ENCODE measurements around the gene NLGN2.

Gene NLGN2

DNA sequence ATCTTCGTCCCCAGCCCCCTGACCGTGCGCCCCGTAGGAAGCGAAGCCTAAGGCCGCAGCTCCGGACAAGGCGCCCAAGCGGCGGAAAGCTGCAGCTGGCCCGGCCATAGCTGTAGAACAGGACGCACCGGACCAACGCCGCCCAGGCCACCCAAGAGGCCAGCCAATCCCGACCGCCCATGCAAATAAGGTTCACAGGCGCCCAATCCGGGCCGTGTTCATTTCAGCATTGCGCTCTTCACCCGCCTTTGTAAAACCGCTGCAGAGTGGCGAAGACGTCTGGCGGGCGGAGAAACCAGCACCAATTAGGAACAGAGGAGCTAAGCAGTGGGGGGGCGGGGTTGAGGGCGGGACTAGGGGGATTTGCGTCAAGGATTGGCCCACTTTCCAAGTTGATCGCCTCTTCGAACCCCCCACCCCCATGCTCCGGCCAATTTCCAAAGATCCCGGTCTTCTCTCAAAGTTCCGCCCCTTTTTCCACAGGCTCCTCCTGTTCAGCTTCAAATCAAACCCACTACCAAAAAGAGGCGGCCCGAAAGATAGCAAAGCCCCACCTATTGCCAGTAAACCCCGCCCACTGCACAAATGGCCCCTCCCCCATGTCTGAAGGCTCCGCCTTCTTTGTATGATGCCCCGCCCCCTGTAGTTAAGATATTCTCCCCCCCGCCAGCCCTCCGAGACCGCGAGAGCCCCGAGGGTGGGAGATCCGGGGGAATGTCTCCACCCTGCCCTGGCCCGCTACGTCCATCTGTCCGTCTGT is 3.5 kb upstream of the NLGN2 start, which contains the start of gene TMEM256:
Gene TMEM256 (minus strand): TSS at position 121 of the 760 bp plus-strand sequence. CDS start 13 bp downstream, at position 108.
- DNase-seq (ENCODE audit: low read depth) = peak; percentile 99
- TF ChIP-seq, protein P1, sequence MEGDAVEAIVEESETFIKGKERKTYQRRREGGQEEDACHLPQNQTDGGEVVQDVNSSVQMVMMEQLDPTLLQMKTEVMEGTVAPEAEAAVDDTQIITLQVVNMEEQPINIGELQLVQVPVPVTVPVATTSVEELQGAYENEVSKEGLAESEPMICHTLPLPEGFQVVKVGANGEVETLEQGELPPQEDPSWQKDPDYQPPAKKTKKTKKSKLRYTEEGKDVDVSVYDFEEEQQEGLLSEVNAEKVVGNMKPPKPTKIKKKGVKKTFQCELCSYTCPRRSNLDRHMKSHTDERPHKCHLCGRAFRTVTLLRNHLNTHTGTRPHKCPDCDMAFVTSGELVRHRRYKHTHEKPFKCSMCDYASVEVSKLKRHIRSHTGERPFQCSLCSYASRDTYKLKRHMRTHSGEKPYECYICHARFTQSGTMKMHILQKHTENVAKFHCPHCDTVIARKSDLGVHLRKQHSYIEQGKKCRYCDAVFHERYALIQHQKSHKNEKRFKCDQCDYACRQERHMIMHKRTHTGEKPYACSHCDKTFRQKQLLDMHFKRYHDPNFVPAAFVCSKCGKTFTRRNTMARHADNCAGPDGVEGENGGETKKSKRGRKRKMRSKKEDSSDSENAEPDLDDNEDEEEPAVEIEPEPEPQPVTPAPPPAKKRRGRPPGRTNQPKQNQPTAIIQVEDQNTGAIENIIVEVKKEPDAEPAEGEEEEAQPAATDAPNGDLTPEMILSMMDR (IDR thresholded peaks at IDR 0.05; ENCODE audit: insufficient read depth, low read depth, low read length, missing control alignments) = no peak
- H3K4me3 ChIP-seq (ENCODE audit: low read depth, low read length) = peak within 1 kb of the TSS; percentile 69

DNA sequence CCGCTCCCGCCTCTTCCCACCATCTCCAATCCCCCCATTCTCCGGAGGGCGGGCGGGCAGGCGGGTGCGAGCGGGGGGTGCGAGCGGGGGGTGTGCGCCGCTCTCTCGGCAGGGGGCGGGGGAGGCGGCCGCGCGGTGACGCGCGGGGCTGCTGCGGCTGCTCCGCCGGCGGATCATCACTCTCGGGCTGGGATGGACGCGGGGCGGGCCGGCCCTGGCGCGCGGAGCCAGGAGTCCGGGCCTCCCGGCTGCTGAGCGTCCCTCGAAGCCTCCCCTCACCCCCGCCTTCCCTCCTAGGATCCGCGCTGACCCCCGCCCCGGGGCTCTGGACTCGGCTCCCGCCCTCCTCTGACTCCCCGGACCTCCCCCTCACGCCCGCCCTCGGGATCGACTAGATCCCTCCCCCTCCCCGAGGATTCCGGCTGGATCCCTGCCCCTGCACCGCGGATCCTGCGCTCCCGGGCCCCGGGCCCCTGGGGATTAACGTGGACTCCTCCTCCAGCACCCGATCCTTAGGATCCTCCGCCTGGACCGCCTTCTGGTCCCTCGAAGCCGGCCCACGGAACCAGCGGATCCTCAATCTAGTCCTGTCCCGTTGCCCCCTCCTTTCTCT is 2.8 kb upstream of the NLGN2 start:
- peak overlapping the region; percentile 69 for H3K4me3 ChIP-seq (ENCODE audit: low read depth, low read length)
- TF ChIP-seq, protein P1 (IDR thresholded peaks at IDR 0.05; ENCODE audit: insufficient read depth, low read depth, low read length, missing control alignments) = no peak
- DNase-seq (ENCODE audit: low read depth) = no peak

DNA sequence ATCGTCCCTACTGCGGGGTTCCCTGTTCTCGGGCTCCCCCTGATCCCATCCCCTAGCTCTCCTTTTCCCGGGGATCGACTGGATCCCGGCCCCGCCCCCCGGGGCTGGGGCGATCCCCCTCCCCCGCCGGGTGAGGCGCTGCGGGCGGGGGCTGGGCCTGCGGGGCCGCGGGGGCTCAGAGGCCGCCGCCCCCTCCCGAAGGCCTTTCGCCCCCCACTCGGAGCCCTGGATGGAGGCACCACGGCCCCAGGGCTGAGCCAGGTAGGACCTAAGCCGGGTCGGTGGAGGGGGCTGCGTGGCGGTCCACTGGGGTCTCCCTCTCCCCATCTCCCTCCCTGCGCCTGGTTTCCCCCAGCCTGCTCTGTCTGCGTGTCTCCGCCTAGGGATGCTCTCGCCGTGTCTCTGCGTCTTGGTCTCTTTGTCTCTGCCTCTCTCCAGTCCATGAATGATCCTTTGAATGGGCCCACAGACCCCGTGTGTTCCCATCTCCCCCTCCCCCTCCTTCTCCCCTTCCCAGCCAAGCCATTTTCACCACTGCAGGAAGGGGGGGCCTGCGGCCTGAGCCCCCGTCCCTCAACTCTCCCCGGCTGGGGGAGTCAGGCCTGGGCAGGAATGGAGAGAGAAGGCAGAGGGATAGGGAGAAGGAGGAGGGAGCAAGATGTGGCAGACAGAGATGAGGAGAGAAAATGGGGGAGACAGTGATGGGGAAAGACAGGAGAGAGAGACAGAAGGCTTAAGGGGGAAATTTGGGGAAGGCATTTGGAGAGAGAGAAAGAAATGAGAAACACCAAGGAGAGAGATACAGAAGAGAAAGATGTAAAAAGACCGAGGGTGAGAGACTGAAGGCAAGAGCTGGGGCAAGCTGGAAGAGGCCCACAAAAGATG is 2.1 kb upstream of the NLGN2 start:
- H3K4me3 ChIP-seq (ENCODE audit: low read depth, low read length) = peak overlapping the region; percentile 69; the same call in 1 of the 2 replicates
- TF ChIP-seq, protein P1 (IDR thresholded peaks at IDR 0.05; ENCODE audit: insufficient read depth, low read depth, low read length, missing control alignments) = no peak

DNA sequence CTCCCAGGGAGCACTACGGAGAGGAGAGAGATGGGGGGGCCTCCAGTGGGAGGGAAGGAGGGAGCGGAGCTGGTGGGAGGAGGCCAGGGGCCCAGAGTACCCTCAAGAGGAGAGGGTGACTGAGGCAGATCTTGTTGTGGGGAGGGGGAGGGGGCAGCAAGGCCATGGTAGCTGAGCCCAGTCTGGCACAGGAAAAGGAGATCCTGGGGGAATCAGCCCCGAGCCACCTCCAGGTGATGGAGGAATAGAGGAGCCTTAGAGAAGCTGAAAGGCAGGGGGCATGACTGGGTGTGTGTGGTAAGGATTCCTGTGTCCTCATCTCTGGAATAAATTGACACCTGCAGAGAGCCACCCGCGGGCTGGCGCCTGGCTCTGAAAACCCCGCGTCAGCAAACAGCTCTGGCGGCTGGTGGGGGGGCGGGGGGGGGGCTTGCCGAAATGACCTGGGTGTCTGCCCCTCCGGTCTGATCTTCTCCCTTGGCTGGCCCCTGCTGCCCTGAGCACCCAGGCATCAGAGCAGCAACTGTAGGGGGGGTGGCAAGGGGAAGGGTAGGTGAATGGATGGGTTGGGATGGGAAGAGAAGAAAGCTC is 1.3 kb upstream of the NLGN2 start:
- no peak overlapping the region for H3K4me3 ChIP-seq (ENCODE audit: low read depth, low read length)
- TF ChIP-seq, protein P1 (IDR thresholded peaks at IDR 0.05; ENCODE audit: insufficient read depth, low read depth, low read length, missing control alignments) = no peak
- no peak for DNase-seq (ENCODE audit: low read depth)

More for the DNA sequence above, 2.1 kb upstream of the NLGN2 start:
- no peak for DNase-seq (ENCODE audit: low read depth)

DNA sequence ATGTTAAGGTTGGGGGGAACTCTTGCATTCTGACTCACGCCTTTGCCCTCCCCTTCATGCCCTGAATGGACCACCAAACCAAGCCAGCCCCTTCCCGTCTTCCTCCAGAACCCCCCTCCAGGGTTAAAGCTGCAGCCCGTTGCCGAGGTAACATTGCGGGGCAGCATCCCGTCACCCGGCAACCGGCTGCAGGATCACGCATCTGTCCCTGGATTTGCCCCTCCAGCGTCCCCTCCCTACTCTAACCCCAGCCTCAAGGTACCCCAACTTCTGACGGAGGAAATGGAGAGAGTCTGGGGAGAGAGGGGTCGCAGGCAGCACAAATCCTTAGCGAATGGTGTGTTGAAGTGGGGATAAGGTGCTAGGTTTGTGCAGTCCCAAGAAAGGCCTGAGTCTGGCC is 563 bp upstream of the NLGN2 start:
- H3K4me3 ChIP-seq (ENCODE audit: low read depth, low read length) = no peak overlapping the region
- TF ChIP-seq, protein P1 (IDR thresholded peaks at IDR 0.05; ENCODE audit: insufficient read depth, low read depth, low read length, missing control alignments) = no peak
- DNase-seq (ENCODE audit: low read depth) = no peak

DNA sequence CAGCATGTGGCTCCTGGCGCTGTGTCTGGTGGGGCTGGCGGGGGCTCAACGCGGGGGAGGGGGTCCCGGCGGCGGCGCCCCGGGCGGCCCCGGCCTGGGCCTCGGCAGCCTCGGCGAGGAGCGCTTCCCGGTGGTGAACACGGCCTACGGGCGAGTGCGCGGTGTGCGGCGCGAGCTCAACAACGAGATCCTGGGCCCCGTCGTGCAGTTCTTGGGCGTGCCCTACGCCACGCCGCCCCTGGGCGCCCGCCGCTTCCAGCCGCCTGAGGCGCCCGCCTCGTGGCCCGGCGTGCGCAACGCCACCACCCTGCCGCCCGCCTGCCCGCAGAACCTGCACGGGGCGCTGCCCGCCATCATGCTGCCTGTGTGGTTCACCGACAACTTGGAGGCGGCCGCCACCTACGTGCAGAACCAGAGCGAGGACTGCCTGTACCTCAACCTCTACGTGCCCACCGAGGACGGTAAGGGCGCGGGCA is 645 bp downstream of the NLGN2 start:
- TF ChIP-seq, protein P1 (IDR thresholded peaks at IDR 0.05; ENCODE audit: insufficient read depth, low read depth, low read length, missing control alignments) = no peak
- H3K4me3 ChIP-seq (ENCODE audit: low read depth, low read length) = no peak overlapping the region
- no peak for DNase-seq (ENCODE audit: low read depth)
